GM23248 (cell line): ENCODE data around the gene STARD7. TPM values are rescaled to one million over a fixed set of nuclear protein-coding genes. Genes with fewer than 3 reads are reported as not detected.

ENCODE experiments used
- DNase-seq: peaks from one replicate; pipeline ENCODE4 v3.0.0-alpha.2; 2015
- H2AFZ ChIP-seq: fragments of 200-600 bp; sonication (generic); 2 replicates; pipeline ENCODE4 v1.6.1; 2016; ENCODE audit warnings: antibody characterized with exemption
- H3F3A ChIP-seq: fragments of 200-600 bp; sonication (generic); 2 replicates; pipeline ENCODE4 v1.6.1; 2016; ENCODE audit warnings: mild to moderate bottlenecking, antibody characterized with exemption, mixed run types; ENCODE audit not compliant: insufficient read depth
- H3K27ac ChIP-seq: fragments of 200-600 bp; sonication (generic); 2 replicates; pipeline ENCODE4 v1.5.1; 2016; ENCODE audit warnings: mild to moderate bottlenecking
- H3K27me3 ChIP-seq: fragments of 200-600 bp; sonication (generic); replicated peaks from 2 replicates; pipeline ENCODE4 v1.6.1; 2016; ENCODE audit warnings: mild to moderate bottlenecking; ENCODE audit not compliant: insufficient read depth
- H3K36me3 ChIP-seq: fragments of 200-600 bp; sonication (generic); 2 replicates; pipeline ENCODE4 v1.6.1; 2016; ENCODE audit warnings: low read depth, mild to moderate bottlenecking
- H3K4me1 ChIP-seq: fragments of 200-600 bp; sonication (generic); 2 replicates; pipeline ENCODE4 v1.6.1; 2016; ENCODE audit warnings: mild to moderate bottlenecking; ENCODE audit not compliant: insufficient read depth
- H3K4me2 ChIP-seq: fragments of 200-600 bp; sonication (generic); one replicate; pipeline ENCODE4 v1.6.1; 2016; ENCODE audit warnings: mild to moderate bottlenecking; ENCODE audit not compliant: unreplicated experiment
- H3K4me3 ChIP-seq: fragments of 200-600 bp; sonication (generic); 2 replicates; pipeline ENCODE4 v1.5.1; 2016; ENCODE audit warnings: mild to moderate bottlenecking
- H3K79me2 ChIP-seq: fragments of 200-600 bp; sonication (generic); 2 replicates; pipeline ENCODE4 v1.6.1; 2016; ENCODE audit warnings: mild to moderate bottlenecking; ENCODE audit not compliant: insufficient read depth
- H3K9ac ChIP-seq: fragments of 200-600 bp; sonication (generic); 2 replicates; pipeline ENCODE4 v1.6.1; 2016; ENCODE audit warnings: mild to moderate bottlenecking
- H3K9me2 ChIP-seq: fragments of 200-600 bp; sonication (generic); 2 replicates; pipeline ENCODE4 v1.6.1; 2016; ENCODE audit warnings: mixed run types, mild to moderate bottlenecking, moderate library complexity; ENCODE audit not compliant: insufficient read depth
- H3K9me3 ChIP-seq: fragments of 200-600 bp; sonication (generic); one replicate; pipeline ENCODE4 v1.6.1; 2017; ENCODE audit warnings: low read depth
- H4K20me1 ChIP-seq: fragments of 200-600 bp; sonication (generic); 2 replicates; pipeline ENCODE4 v1.6.0; 2016; ENCODE audit not compliant: insufficient read depth
- EZH2 ChIP-seq: fragments of 200-600 bp; sonication (generic); IDR thresholded peaks from 2 replicates; pipeline ENCODE4 v1.6.1; 2018; ENCODE audit warnings: antibody characterized with exemption, mild to moderate bottlenecking; ENCODE audit not compliant: insufficient read depth, poor library complexity, severe bottlenecking
- EZH2phosphoT487 ChIP-seq: fragments of 200-600 bp; sonication (generic); IDR thresholded peaks from 2 replicates; pipeline ENCODE4 v1.6.1; 2018; ENCODE audit warnings: antibody characterized with exemption, moderate library complexity, mild to moderate bottlenecking, low read depth; ENCODE audit not compliant: insufficient read depth
- WGBS, 2 experiments: methylation state at CpG; one replicate each; pipeline ENCODE4 v1.1.6; 2015 to 2017; ENCODE audit warnings: low lambda C conversion rate in 2 of 2, low coverage in 1 of 2; ENCODE audit errors: missing lambda C conversion rate in 2 of 2; 5-methylcytosine and 5-hydroxymethylcytosine counted together
- in situ Hi-C: fragments of 300-500 bp; cut with MboI; formaldehyde crosslinking; loops from 2 replicates; pipeline ENCODE4 v1.15.0; 2020
- polyA plus RNA-seq: library from polyadenylated mRNA; unstranded; fragments of >200 nt; fragmentation: Nextera tagmentation; extraction: Ambion mirVana; gene quantifications from 2 replicates; pipeline ENCODE4 v1.2.1, GENCODE V29; 2016
- total RNA-seq: library from RNA; depleted of rRNA; stranded (reverse); fragments of >200 nt; shearing (Covaris generic); gene quantifications from 2 replicates; pipeline ENCODE4 v1.2.3, GENCODE V29; 2014

STARD7 gene
- total and polyA plus RNA-seq, 2 experiments from 2014 or later, result 93.3 to 120 TPM

DNA sequence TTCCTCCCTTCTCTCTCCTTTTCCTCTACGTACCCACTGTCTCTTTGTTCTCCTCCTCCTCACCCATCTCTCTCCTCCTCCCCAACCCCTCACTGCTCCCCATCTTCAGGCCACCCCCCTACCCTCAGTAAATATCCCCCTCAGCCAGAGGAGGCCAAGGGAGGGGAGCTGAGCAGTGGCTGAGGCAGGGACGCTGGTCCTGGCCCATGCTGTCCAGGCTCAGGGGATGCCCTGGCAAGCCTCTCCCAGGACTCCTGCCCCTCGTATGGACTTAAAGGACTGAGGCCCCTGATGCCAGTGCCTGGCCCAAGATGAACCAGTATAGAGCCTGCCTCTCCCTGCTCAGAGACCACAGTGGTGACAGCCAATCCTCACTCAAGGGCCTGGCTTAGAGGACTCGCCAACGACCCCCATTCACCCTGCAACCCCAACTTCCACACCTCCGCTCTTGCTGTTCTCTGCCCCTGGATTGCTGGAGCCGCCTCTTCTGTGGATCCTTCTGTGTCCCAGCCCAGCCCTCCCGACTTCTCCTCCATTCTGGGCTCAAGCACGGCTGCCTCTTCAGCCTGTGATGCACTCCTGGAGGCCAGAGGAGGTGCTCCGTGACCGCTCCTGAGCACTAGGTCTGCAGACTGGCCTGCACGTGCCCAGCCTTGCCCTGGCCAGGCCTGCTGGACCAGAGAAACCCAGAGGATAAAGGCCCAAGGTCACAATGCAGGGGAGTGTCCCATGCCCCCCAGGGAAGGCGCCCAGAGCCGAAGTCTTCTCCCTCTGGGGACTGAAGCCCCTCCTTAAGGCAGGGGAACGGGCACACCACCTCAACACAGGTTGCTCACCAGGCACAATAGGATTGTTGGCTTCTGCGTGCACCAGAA lies 53.9 kb downstream of the STARD7 start:
- Histone ChIP-seq H3K27me3 (no peaks in the 10 kb centered on the region), H3K9ac (no peak overlapping the region), H3K4me3 (no peak overlapping the region), H3K79me2 (no peaks in the 10 kb centered on the region), H4K20me1 (no peaks in the 10 kb centered on the region), H3K9me3 (no peaks in the 10 kb centered on the region), H2AFZ (no peak overlapping the region), H3K4me2 (no peak overlapping the region), H3F3A (no peaks in the 10 kb centered on the region), H3K36me3 (no peaks in the 10 kb centered on the region), H3K4me1 (peaks cover 7% of the 10 kb centered on the region; the same call in 1 of the 2 replicates), H3K9me2 (no peaks in the 10 kb centered on the region), H3K27ac (no peak overlapping the region)
- TF ChIP-seq EZH2 (no peak), EZH2phosphoT487 (no peak)
- DNase-seq, result no peak
- 86 to 90% methylated on average over 13 to 16 of the region's 16 CpGs for WGBS, 2 experiments
- in situ Hi-C loops, result no loop called here

DNA sequence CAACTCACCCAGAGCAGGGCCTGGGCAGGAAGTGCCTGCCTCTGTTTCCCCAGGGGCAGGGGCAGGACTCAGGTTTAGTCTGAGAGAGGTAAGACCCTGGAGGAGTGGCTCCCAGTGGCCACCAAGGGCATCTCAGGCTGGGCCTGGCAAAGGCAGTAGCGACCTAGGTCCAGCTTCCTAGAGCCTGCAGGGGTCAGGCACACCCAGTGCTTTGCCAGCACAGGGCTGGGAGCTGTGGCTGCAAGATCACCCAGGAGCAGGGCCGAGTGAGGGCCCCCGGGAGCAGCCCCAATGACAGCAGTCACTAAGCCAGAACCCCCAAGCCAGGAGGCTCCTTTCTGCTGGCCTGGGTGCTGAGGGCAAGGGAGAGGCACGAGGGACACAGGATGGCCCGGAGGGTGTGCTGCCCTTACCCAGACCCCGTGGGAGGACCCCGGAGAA lies 54.6 kb downstream of the STARD7 start:
- no peak overlapping the region for H3K4me3 ChIP-seq
- H3K9me3 ChIP-seq, result no peaks in the 10 kb centered on the region
- H3K79me2 ChIP-seq, result no peaks in the 10 kb centered on the region
- H3K9ac ChIP-seq, result no peak overlapping the region
- no peaks in the 10 kb centered on the region for H3K27me3 ChIP-seq
- no peaks in the 10 kb centered on the region for H3K9me2 ChIP-seq
- in situ Hi-C loops, result no loop called here
- peaks cover 4% of the 10 kb centered on the region; the same call in 1 of the 2 replicates for H3F3A ChIP-seq
- no peaks in the 10 kb centered on the region for H4K20me1 ChIP-seq
- TF ChIP-seq EZH2phosphoT487, result no peak
- no peak for TF ChIP-seq EZH2
- no peak overlapping the region for H3K4me2 ChIP-seq
- H3K4me1 ChIP-seq, result peaks cover 7% of the 10 kb centered on the region; the same call in 1 of the 2 replicates
- no peaks in the 10 kb centered on the region for H3K36me3 ChIP-seq
- H3K27ac ChIP-seq, result no peak overlapping the region
- no peak overlapping the region for H2AFZ ChIP-seq
- WGBS, 2 experiments, result 72 to 79% methylated on average over 7 of the region's 7 CpGs
- no peak for DNase-seq

DNA sequence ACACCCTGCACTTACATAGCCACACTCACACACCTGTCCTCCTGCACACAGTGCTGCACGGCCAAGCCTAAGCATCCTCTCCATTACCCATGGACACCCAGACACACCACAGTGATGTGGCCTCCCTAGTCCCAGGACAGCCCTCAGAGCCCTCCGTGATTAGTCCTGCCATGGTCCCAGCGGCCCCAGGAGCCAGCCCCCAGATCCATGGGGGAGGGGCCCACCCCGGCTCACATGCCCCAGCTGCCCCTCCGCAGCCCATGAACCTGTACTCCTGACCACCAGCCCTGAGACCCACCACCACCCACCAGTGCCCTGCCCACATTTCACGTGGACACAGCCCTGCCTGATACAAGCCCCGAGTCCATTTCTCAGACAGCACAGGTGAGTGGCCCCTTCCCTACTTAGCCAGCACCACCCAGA lies 55.3 kb downstream of the STARD7 start:
- no peak overlapping the region for H3K27ac ChIP-seq
- 88 to 91% methylated on average over 6 to 7 of the region's 7 CpGs for WGBS, 2 experiments
- H3F3A ChIP-seq, result peaks cover 6% of the 10 kb centered on the region; the same call in 1 of the 2 replicates
- no peak overlapping the region for H2AFZ ChIP-seq
- in situ Hi-C loops, result no loop called here
- no peaks in the 10 kb centered on the region for H4K20me1 ChIP-seq
- no peaks in the 10 kb centered on the region for H3K9me2 ChIP-seq
- TF ChIP-seq EZH2phosphoT487 (no peak), EZH2 (no peak)
- no peak overlapping the region for H3K9ac ChIP-seq
- no peaks in the 10 kb centered on the region for H3K27me3 ChIP-seq
- DNase-seq, result no peak
- H3K36me3 ChIP-seq, result no peaks in the 10 kb centered on the region
- no peak overlapping the region for H3K4me3 ChIP-seq
- no peaks in the 10 kb centered on the region for H3K9me3 ChIP-seq
- H3K4me2 ChIP-seq, result no peak overlapping the region
- no peaks in the 10 kb centered on the region for H3K79me2 ChIP-seq
- H3K4me1 ChIP-seq, result peaks cover 7% of the 10 kb centered on the region; the same call in 1 of the 2 replicates

DNA sequence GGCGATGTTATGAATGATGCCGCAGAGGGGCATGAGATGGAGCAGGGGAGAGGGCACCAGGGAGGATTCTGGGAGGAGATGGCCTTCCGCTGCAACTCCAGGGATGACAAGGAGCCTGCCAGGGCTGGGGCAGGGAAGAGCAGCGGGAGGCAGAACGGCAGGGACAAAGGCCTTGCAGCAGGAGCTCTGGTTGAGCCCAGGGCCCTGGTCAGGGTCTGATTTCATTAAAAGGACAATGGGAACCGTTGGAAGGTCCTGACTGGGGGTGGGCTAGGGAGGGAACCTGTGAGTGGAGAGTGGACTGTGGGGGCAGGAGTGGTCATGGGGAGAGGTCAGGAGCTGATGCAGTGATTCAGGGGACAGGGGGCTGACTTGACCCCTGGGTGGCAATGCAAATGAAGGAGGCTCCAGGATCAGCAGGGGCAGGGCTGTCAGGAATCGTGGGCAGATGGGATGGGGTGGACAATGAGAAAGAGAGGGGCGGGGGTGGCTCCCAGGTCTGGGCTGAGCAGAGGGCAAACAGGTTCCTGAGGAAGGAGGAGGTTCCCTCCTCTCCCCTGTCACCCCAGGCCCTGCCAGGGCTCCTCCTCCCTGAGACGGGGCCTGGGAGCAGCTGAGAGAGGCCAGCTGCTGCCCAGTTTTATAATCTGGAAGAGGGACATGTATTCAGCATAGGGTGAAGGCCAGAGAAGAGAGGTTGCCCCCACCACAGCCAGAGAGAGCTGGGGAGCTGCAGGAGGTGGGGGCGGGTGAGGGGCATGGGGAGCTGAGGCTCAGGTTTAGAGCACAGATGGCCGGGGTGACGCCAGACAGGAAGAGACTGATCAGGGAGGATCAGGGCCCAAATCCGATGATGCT lies 56.1 kb downstream of the STARD7 start:
- WGBS, 2 experiments, result 82% methylated on average over 8 to 13 of the region's 13 CpGs
- TF ChIP-seq EZH2phosphoT487 (no peak), EZH2 (no peak)
- H3K9me2 ChIP-seq, result no peaks in the 10 kb centered on the region
- H3K9me3 ChIP-seq, result no peaks in the 10 kb centered on the region
- H3K4me1 ChIP-seq, result no peaks in the 10 kb centered on the region
- H3K9ac ChIP-seq, result no peak overlapping the region
- no peak overlapping the region for H2AFZ ChIP-seq
- H3F3A ChIP-seq, result peaks cover 6% of the 10 kb centered on the region; the same call in 1 of the 2 replicates
- no peak for DNase-seq
- H3K4me2 ChIP-seq, result no peak overlapping the region
- in situ Hi-C loops, result no loop called here
- H3K27ac ChIP-seq, result no peak overlapping the region
- H3K4me3 ChIP-seq, result no peak overlapping the region
- H3K36me3 ChIP-seq, result no peaks in the 10 kb centered on the region
- H3K27me3 ChIP-seq, result no peaks in the 10 kb centered on the region
- H4K20me1 ChIP-seq, result no peaks in the 10 kb centered on the region
- H3K79me2 ChIP-seq, result no peaks in the 10 kb centered on the region
